HG02938 (cell line): ENCODE data around the gene CCL25.
"Not testable (repeated sequence)": the region's sequence is repeated elsewhere in the genome, so short reads cannot be mapped to it uniquely, and the experiment has no call there.

Experiments
- ATAC-seq: cut with Tn5 transposase; IDR thresholded peaks from one replicate; pipeline ENCODE4 v1.9.1; 2021; ENCODE audit warnings: mild to moderate bottlenecking, moderate library complexity; ENCODE audit not compliant: unreplicated experiment

The CCL25 gene

DNA sequence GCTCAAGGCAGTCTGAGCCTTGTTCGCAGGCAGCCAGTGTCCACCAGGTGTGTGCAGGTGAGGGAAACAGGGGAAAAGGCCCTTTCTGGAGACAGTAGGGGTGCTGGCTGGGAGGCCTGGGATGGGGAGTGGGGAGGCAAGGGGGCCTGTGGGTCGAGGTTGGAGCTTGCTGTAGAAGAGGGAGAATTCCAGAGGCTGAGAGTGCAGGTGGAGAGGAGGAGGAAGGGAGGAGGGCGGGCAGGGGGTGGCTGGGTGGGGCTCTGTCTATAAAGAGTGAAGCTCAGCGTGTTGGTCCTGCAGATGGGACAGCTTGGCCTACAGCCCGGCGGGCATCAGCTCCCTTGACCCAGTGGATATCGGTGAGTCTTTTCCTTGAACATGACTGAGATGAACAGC lies at the start of gene CCL25:
TSS of gene CCL25 (plus strand) at position 297 of the 396 bp plus-strand sequence. CDS start 290 bp downstream, outside the sequence.
- ATAC-seq = no peak

DNA sequence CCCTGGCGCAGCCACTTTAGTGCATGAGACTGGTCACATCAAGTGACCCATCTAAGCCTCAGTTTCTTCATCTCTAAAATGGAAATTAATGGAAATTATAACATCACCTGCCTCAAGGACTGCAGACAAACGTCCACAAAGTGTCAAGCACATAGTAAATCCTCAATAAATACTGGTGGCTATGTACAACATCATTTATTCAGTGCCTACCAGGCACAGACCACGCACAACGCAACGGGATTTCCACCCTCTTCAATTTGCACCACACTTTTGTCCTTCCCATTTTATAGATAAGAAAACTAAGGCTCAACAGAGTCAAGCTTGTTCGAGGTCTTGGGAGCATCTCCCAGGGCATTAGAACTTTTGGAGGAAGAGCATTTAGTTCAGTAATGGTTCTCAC lies 48.6 kb upstream of the CCL25 start:
- ATAC-seq = no peak

GRCh38 chr19:8004723-8005513 lies 47.6 kb upstream of the CCL25 start:
- ATAC-seq = peak; percentile 20

DNA sequence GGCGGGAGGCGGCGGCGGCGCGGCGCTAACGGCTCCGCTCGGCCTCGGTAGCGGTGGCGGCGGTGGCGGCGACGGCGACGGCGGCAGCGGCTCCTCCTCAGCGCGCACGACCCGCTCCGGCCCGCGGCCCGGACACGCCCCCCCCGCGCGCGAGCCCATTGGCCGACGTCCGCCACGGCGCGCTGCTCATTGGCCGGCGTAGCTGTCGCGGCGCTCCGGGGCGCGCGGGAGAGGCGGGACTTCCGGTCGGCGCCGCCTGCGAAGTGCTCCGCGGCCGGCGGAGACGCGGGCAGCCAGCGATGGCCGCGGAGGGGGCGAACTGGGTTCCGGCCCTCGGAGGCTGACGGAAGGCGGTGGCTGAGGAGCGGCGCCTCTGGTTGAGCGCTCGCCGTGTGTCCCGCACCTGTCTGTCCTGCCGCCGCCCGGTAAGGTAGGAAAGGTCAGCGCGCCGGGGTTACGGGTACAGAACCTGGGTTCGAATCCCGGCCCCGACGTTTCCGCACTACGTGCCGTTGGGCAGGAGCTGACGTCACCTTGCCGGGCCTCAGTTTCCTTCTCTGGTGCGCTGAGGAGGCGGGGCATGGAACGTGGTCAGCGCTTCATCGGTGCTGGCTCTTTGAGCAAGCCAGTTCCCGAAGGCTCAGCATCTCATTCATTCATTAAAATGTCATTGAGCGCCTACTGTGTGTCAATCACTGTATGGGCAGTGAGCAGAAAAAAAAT lies 46.9 kb upstream of the CCL25 start, which contains the start of gene ELAVL1:
TSS of gene ELAVL1 (minus strand) at position 108 of the 723 bp plus-strand sequence. CDS start 13,826 bp downstream, outside the sequence.
- peak; percentile 48 for ATAC-seq

- no peak for ATAC-seq
Observed at GRCh38 chr19:8017808-8018207, 34.8 kb upstream of the CCL25 start.

- ATAC-seq = no peak
Observed at GRCh38 chr19:8020681-8021080, 31.9 kb upstream of the CCL25 start.

GRCh38 chr19:8021374-8021773 lies 31.2 kb upstream of the CCL25 start:
- no peak for ATAC-seq

DNA sequence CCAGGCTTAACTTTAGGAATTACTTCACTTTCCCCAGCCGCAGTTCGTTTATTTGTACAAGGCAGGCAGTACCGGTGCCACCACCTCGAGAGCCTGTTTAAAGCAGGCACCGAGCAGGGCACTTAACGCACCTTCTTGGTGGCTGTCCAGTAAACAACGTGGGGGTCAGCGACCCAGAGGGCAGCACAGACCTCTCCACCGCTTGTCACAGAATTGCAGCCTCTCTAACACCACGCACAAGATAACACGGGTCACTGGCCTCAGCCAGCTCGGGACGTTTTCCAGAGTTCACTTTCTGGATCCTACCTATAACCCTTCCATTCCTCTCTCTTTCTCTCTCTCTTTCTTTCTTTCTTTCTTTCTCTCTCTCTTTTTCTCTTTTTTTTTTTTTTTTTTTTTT lies 30.3 kb upstream of the CCL25 start:
- ATAC-seq = no peak

DNA sequence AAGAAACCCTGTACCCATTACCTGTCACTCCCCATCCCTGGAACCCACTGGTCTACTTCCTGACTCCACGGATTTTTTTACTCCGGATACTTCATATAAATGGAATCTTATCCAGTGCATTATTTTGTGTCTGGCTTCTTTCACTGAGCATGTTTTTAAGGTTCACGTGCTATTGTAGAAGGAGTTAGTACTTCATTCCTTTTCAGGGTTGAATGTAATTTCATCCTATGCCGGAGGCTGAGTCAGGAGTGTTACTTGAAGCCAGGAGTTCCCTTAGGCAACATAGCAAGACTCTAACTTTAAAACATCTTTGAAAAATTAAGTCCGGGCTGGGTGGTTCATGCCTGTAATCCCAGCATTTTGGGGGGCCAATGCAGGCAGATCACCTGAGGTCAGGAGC lies 29.2 kb upstream of the CCL25 start:
- ATAC-seq = no peak

DNA sequence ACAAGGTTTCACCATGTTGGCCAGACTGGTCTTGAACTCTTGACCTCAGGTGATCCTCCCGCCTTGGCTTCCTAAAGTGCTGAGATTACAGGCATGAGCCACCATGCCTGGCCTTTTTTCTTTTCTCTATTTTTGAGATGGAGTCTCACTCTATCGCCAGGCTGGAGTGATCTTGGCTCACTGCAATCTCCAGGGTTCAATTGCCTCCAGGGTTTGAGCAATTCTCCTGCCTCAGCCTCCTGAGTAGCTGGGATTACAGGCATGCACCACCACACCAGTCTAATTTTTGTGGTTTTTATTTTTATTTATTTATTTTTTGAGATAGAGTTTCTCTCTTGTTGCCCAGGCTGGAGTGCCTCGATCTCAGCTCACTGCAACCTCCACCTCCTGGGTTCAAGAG lies 28.3 kb upstream of the CCL25 start:
- not testable (repeated sequence) for ATAC-seq

DNA sequence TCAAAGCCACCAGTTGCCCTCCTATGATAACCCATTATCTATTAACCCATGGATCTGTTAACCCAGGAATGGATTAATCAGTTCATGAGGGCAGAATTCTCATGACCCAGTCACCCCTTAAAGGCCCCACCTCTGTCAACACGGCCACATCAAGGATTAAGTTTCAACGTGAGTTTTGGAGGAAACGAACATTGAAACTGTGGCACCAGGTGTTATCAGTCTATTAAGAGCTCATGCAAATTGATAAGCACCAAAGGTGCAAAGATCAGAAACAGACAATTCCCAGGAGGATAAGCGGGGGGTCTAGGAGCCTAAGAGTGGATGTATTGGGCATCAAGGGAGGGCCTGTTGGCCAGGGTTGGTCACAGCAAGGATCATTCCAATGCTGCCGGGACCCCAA lies 27.2 kb upstream of the CCL25 start:
- ATAC-seq = no peak

GRCh38 chr19:8028951-8029491 lies 23.5 kb upstream of the CCL25 start:
- no peak for ATAC-seq

- no peak for ATAC-seq
Observed at GRCh38 chr19:8030960-8031359, 21.6 kb upstream of the CCL25 start.

- not testable (repeated sequence) for ATAC-seq
Observed at GRCh38 chr19:8033287-8034177, 19.0 kb upstream of the CCL25 start.

- no peak for ATAC-seq
Observed at GRCh38 chr19:8034178-8034525, 18.4 kb upstream of the CCL25 start.

- no peak for ATAC-seq
Observed at GRCh38 chr19:8036434-8037099, 16.0 kb upstream of the CCL25 start.

- no peak for ATAC-seq
Observed at GRCh38 chr19:8038815-8039214, 13.7 kb upstream of the CCL25 start.

DNA sequence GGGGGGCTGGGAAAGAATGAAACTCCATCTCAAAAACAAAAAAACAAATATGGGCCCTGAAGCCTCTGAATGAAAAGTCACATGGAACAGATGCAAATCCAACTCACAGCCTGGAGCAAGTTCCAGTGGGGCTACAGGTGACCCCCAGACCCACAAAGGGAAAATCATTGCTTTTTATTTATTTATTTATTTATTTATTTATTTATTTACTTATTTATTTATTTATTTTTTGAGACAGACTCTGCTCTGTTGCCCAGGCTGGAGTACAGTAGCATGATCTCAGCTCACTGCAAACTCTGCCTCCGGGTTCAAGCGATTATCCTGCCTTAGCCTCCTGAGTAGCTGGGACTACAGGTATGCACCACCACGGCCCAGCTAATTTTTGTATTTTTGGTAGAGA lies 13.3 kb upstream of the CCL25 start:
- ATAC-seq = no peak

GRCh38 chr19:8041531-8041931 lies 11.0 kb upstream of the CCL25 start:
- ATAC-seq = no peak

DNA sequence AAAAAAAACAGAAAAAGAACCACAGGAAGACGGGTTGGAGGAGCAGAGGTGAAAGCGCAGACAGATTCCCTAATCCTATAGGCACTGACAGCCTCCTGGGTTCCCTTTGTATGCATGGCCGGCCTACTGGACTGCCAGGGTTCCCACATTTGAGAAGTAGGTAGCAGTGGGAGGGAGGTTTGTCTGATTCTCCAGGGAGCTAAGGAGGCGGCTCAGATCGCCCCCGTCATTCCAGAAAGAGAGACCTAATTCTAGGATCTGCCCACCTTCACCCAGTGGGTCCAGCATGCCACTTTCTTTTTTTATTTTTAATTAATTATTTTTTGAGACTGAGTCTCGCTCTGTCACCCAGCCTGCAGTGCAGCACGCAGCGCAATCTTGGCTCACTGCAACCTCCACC lies 9.7 kb upstream of the CCL25 start:
- ATAC-seq = no peak
